ACC112 (cell line): ENCODE results near the gene SMAD2.

Source experiments
- H2AFZ ChIP-seq: fragments of 200-600 bp; sonication (generic); one replicate; pipeline ENCODE4 v1.6.0; 2017; ENCODE audit warnings: antibody characterized with exemption, low read length; ENCODE audit not compliant: unreplicated experiment
- H3K27ac ChIP-seq: fragments of 200-600 bp; sonication (generic); 2 replicates; pipeline ENCODE4 v1.5.1; 2014; ENCODE audit warnings: low read depth, mild to moderate bottlenecking, antibody characterized with exemption, low read length, moderate library complexity
- H3K27me3 ChIP-seq: fragments of 200-600 bp; sonication (generic); 2 replicates; pipeline ENCODE4 v1.6.1; 2014; ENCODE audit warnings: mild to moderate bottlenecking, antibody characterized with exemption, low read length, moderate library complexity, mixed read lengths; ENCODE audit not compliant: insufficient read depth
- H3K36me3 ChIP-seq: fragments of 200-600 bp; sonication (generic); 2 replicates; pipeline ENCODE4 v1.6.1; 2016; ENCODE audit warnings: mild to moderate bottlenecking, antibody characterized with exemption, low read length, moderate library complexity, mixed read lengths; ENCODE audit not compliant: insufficient read depth
- H3K4me1 ChIP-seq: fragments of 200-600 bp; sonication (generic); one replicate; pipeline ENCODE4 v1.6.1; 2016; ENCODE audit warnings: low read length, mixed read lengths; ENCODE audit not compliant: insufficient read depth, unreplicated experiment, control insufficient read depth
- H3K4me3 ChIP-seq: fragments of 200-600 bp; sonication (generic); 2 replicates; pipeline ENCODE4 v1.5.1; 2014; ENCODE audit warnings: mild to moderate bottlenecking, low read depth, low read length
- H3K79me2 ChIP-seq: fragments of 200-600 bp; sonication (generic); one replicate; pipeline ENCODE4 v1.6.0; 2016; ENCODE audit warnings: low read length; ENCODE audit not compliant: control insufficient read depth, unreplicated experiment, insufficient read depth

SMAD2 gene

GRCh38 chr18:47898055-47898454 lies 32.4 kb downstream of the SMAD2 start:
- Histone ChIP-seq H3K4me1 (peaks cover 7% of the 10 kb centered on the region), H3K79me2 (peaks cover 65% of the 10 kb centered on the region), H2AFZ (no peak overlapping the region), H3K27me3 (no peaks in the 10 kb centered on the region), H3K27ac (no peak overlapping the region), H3K4me3 (no peak overlapping the region), H3K36me3 (no peaks in the 10 kb centered on the region; the same call in 1 of the 2 replicates)

GRCh38 chr18:47895565-47896250 lies 34.8 kb downstream of the SMAD2 start:
- Histone ChIP-seq H3K79me2 (peaks cover 42% of the 10 kb centered on the region), H3K4me1 (peaks cover 9% of the 10 kb centered on the region)

GRCh38 chr18:47893939-47894699 lies 36.3 kb downstream of the SMAD2 start:
- Histone ChIP-seq H2AFZ (no peak overlapping the region), H3K4me3 (no peak overlapping the region), H3K4me1 (peaks cover 9% of the 10 kb centered on the region), H3K27ac (no peak overlapping the region), H3K27me3 (no peaks in the 10 kb centered on the region), H3K79me2 (peaks cover 29% of the 10 kb centered on the region), H3K36me3 (peaks cover 4% of the 10 kb centered on the region; the same call in 1 of the 2 replicates)

More at GRCh38 chr18:47895565-47896250, 34.8 kb downstream of the SMAD2 start:
- H3K27ac ChIP-seq = no peak overlapping the region
- no peak overlapping the region for H3K4me3 ChIP-seq
- peaks cover 4% of the 10 kb centered on the region; the same call in 1 of the 2 replicates for H3K36me3 ChIP-seq
- H3K27me3 ChIP-seq = no peaks in the 10 kb centered on the region
- no peak overlapping the region for H2AFZ ChIP-seq

GRCh38 chr18:47893047-47893446 lies 37.4 kb downstream of the SMAD2 start:
- Histone ChIP-seq H3K36me3 (peaks cover 8% of the 10 kb centered on the region; the same call in 1 of the 2 replicates), H3K79me2 (peaks cover 22% of the 10 kb centered on the region)

GRCh38 chr18:47888156-47888555 lies 42.3 kb downstream of the SMAD2 start:
- Histone ChIP-seq H3K4me3 (no peak overlapping the region), H3K4me1 (peaks cover 14% of the 10 kb centered on the region), H2AFZ (no peak overlapping the region), H3K79me2 (peaks cover 12% of the 10 kb centered on the region), H3K36me3 (peaks cover 10% of the 10 kb centered on the region), H3K27ac (no peak overlapping the region), H3K27me3 (no peaks in the 10 kb centered on the region)

More at GRCh38 chr18:47893047-47893446, 37.4 kb downstream of the SMAD2 start:
- H2AFZ ChIP-seq = no peak overlapping the region
- H3K27ac ChIP-seq = no peak overlapping the region
- no peaks in the 10 kb centered on the region for H3K27me3 ChIP-seq
- no peak overlapping the region for H3K4me3 ChIP-seq
- H3K4me1 ChIP-seq = peaks cover 9% of the 10 kb centered on the region

GRCh38 chr18:47887227-47887626 lies 43.2 kb downstream of the SMAD2 start:
- Histone ChIP-seq H3K4me3 (no peak overlapping the region), H3K27me3 (no peaks in the 10 kb centered on the region), H2AFZ (no peak overlapping the region), H3K79me2 (peaks cover 12% of the 10 kb centered on the region), H3K4me1 (peaks cover 16% of the 10 kb centered on the region), H3K27ac (no peak overlapping the region), H3K36me3 (peaks cover 10% of the 10 kb centered on the region)

GRCh38 chr18:47883771-47884413 lies 46.6 kb downstream of the SMAD2 start:
- H3K27ac ChIP-seq = no peak overlapping the region
- no peak overlapping the region for H2AFZ ChIP-seq
- H3K36me3 ChIP-seq = peaks cover 17% of the 10 kb centered on the region
- no peak overlapping the region for H3K4me3 ChIP-seq
- peaks cover 18% of the 10 kb centered on the region for H3K4me1 ChIP-seq
- H3K79me2 ChIP-seq = peaks cover 18% of the 10 kb centered on the region
- no peaks in the 10 kb centered on the region for H3K27me3 ChIP-seq

- H3K27ac ChIP-seq = no peak overlapping the region
- H3K27me3 ChIP-seq = no peaks in the 10 kb centered on the region
- no peak overlapping the region for H2AFZ ChIP-seq
- peaks cover 13% of the 10 kb centered on the region for H3K36me3 ChIP-seq
- peaks cover 18% of the 10 kb centered on the region for H3K4me1 ChIP-seq
- peaks cover 15% of the 10 kb centered on the region for H3K79me2 ChIP-seq
- no peak overlapping the region for H3K4me3 ChIP-seq
Measured at GRCh38 chr18:47882641-47883040, 47.8 kb downstream of the SMAD2 start.

- Histone ChIP-seq H3K4me1 (peaks cover 18% of the 10 kb centered on the region), H3K36me3 (peaks cover 13% of the 10 kb centered on the region), H2AFZ (no peak overlapping the region), H3K27ac (no peak overlapping the region), H3K79me2 (peaks cover 15% of the 10 kb centered on the region), H3K4me3 (no peak overlapping the region), H3K27me3 (no peaks in the 10 kb centered on the region)
Measured at GRCh38 chr18:47881752-47882455, 48.6 kb downstream of the SMAD2 start.

- Histone ChIP-seq H3K27me3 (no peaks in the 10 kb centered on the region), H2AFZ (no peak overlapping the region), H3K4me1 (peaks cover 18% of the 10 kb centered on the region), H3K4me3 (no peak overlapping the region), H3K36me3 (peaks cover 12% of the 10 kb centered on the region), H3K27ac (no peak overlapping the region), H3K79me2 (peaks cover 15% of the 10 kb centered on the region)
Measured at GRCh38 chr18:47881042-47881441, 49.4 kb downstream of the SMAD2 start.
